PC-3 (cell line): ENCODE measurements around the gene DNAH17. TPM values are rescaled to one million over a fixed set of nuclear protein-coding genes. Genes with fewer than 3 reads are reported as not detected.

Experiments used
- ATAC-seq: fragments of 200-7000 bp; cut with Tn5 transposase; 2 replicates; pipeline ENCODE4 v1.9.1; 2020; ENCODE audit warnings: mild to moderate bottlenecking, moderate library complexity
- BruUV-seq: library from RNA; stranded (reverse); fragments of 400-500 nt; replicated peaks from 2 replicates; lab custom pipeline; 2021; lab: Mats Ljungman, UMichigan
- CTCF ChIA-PET: fragments of 300-600 bp; sonication (Branson Sonifier 250); formaldehyde crosslinking; loops from one replicate; lab custom pipeline; 2022; ENCODE audit warnings: antibody characterized with exemption; lab: Charles Lee
- POLR2A ChIA-PET: fragments of 300-600 bp; sonication (Branson Sonifier 250); formaldehyde crosslinking; loops from one replicate; lab custom pipeline; 2022; ENCODE audit warnings: antibody characterized with exemption; ENCODE audit not compliant: unreplicated experiment; lab: Charles Lee
- DNase-seq: peaks from one replicate; pipeline ENCODE4 v3.0.0-alpha.2; 2015
- H2AFZ ChIP-seq: fragments of 300-600 bp; sonication (generic); 2 replicates; pipeline ENCODE4 v1.6.0; 2016; ENCODE audit warnings: antibody characterized with exemption, low read length
- H3F3A ChIP-seq: fragments of 300-600 bp; sonication (generic); one replicate; pipeline ENCODE4 v1.6.0; 2017; ENCODE audit warnings: antibody characterized with exemption, low read length, control low read depth, mild to moderate bottlenecking; ENCODE audit not compliant: unreplicated experiment
- H3K27ac ChIP-seq: fragments of 300-600 bp; sonication (generic); 2 replicates; pipeline ENCODE4 v1.5.1; 2016; ENCODE audit warnings: mild to moderate bottlenecking, low read length
- H3K27me3 ChIP-seq: fragments of 300-600 bp; sonication (generic); 2 replicates; pipeline ENCODE4 v1.6.1; 2016; ENCODE audit warnings: low read length, mixed read lengths
- H3K36me3 ChIP-seq: fragments of 300-600 bp; sonication (generic); 2 replicates; pipeline ENCODE4 v1.6.1; 2016; ENCODE audit warnings: low read depth, mixed run types, low read length, mixed read lengths
- H3K4me1 ChIP-seq: fragments of 300-600 bp; sonication (generic); 2 replicates; pipeline ENCODE4 v1.5.1; 2016; ENCODE audit warnings: low read length; ENCODE audit not compliant: insufficient read depth
- H3K4me2 ChIP-seq: fragments of 300-600 bp; sonication (generic); 2 replicates; pipeline ENCODE4 v1.6.0; 2016; ENCODE audit warnings: low read length
- H3K4me3 ChIP-seq: fragments of 300-600 bp; sonication (generic); 2 replicates; pipeline ENCODE4 v1.5.1; 2016; ENCODE audit warnings: mild to moderate bottlenecking, low read length, mixed read lengths
- H3K79me2 ChIP-seq: fragments of 300-600 bp; sonication (generic); 2 replicates; pipeline ENCODE4 v1.6.1; 2017; ENCODE audit warnings: low read length, mixed read lengths
- H3K9ac ChIP-seq: fragments of 300-600 bp; sonication (generic); 2 replicates; pipeline ENCODE4 v1.6.0; 2016; ENCODE audit warnings: mild to moderate bottlenecking, low read length
- H3K9me2 ChIP-seq: fragments of 300-600 bp; sonication (generic); replicated peaks from 2 replicates; pipeline ENCODE4 v1.6.1; 2016; ENCODE audit warnings: mixed run types, low read length, mixed read lengths
- H3K9me3 ChIP-seq: fragments of 300-600 bp; sonication (generic); 2 replicates; pipeline ENCODE4 v1.6.1; 2016; ENCODE audit warnings: low read length, mixed read lengths
- H4K20me1 ChIP-seq: fragments of 300-600 bp; sonication (generic); 2 replicates; pipeline ENCODE4 v1.6.1; 2016; ENCODE audit warnings: low read length, mixed read lengths
- CTCF ChIP-seq: fragments of 300-600 bp; sonication (generic); conservative IDR thresholded peaks from 2 replicates; pipeline ENCODE4 v1.5.1; 2017; ENCODE audit warnings: antibody characterized with exemption, low read depth, mild to moderate bottlenecking, low read length
- EZH2 ChIP-seq: fragments of 300-600 bp; sonication (generic); IDR thresholded peaks from one replicate; pipeline ENCODE4 v1.6.1; 2017; ENCODE audit warnings: antibody characterized with exemption, mild to moderate bottlenecking, low read length; ENCODE audit not compliant: unreplicated experiment
- EZH2phosphoT487 ChIP-seq: fragments of 300-600 bp; sonication (generic); IDR thresholded peaks from 2 replicates; pipeline ENCODE4 v1.6.1; 2018; ENCODE audit warnings: mild to moderate bottlenecking, antibody characterized with exemption, low read length, borderline replicate concordance
- intact Hi-C: fragments of 100-400 bp; cut with micrococcal nuclease; formaldehyde crosslinking; loops from 2 replicates; pipeline ENCODE4 v1.9.0; 2023
- total RNA-seq: library from RNA; depleted of rRNA; stranded (reverse); fragments of >200 nt; gene quantifications from 2 replicates; pipeline ENCODE4 v1.2.3, GENCODE V29; 2014

DNAH17 gene
- total RNA-seq, 1 experiment from 2014 or later = 0.04 TPM

- BruUV-seq = no TSS peak
- H3K4me3 ChIP-seq = no peak overlapping the region
- H4K20me1 ChIP-seq = no peaks in the 10 kb centered on the region
- no peaks in the 10 kb centered on the region for H3K4me1 ChIP-seq
- H3K79me2 ChIP-seq = no peaks in the 10 kb centered on the region
- no peaks in the 10 kb centered on the region for H3F3A ChIP-seq
- ATAC-seq (no peak), DNase-seq (no peak)
- peaks cover 26% of the 10 kb centered on the region for H3K27me3 ChIP-seq
- POLR2A ChIA-PET = no interaction called here
- intact Hi-C loops = no loop called here
- no peak overlapping the region for H3K9ac ChIP-seq
- H3K9me3 ChIP-seq = no peaks in the 10 kb centered on the region
- H2AFZ ChIP-seq = no peak overlapping the region
- no peak overlapping the region for H3K27ac ChIP-seq
- no peaks in the 10 kb centered on the region for H3K9me2 ChIP-seq
- H3K4me2 ChIP-seq = no peak overlapping the region
- no peaks in the 10 kb centered on the region for H3K36me3 ChIP-seq
- CTCF ChIA-PET = no interaction called here
- TF ChIP-seq EZH2 = no peak
- TF ChIP-seq CTCF = no peak
- no peak for TF ChIP-seq EZH2phosphoT487
These were observed 33.8 kb upstream of the DNAH17 start for GRCh38 chr17:78610951-78611511.

- Histone ChIP-seq H3K79me2 (no peaks in the 10 kb centered on the region), H3K4me3 (no peak overlapping the region), H3K27ac (no peak overlapping the region), H4K20me1 (no peaks in the 10 kb centered on the region), H3K9me2 (no peaks in the 10 kb centered on the region), H3K9me3 (no peaks in the 10 kb centered on the region), H3K36me3 (no peaks in the 10 kb centered on the region), H3F3A (no peaks in the 10 kb centered on the region), H3K4me2 (no peak overlapping the region), H3K27me3 (peaks cover 26% of the 10 kb centered on the region), H3K4me1 (no peaks in the 10 kb centered on the region), H3K9ac (no peak overlapping the region), H2AFZ (no peak overlapping the region)
- CTCF ChIA-PET = no interaction called here
- no peak for DNase-seq
- intact Hi-C loops = no loop called here
- no TSS peak for BruUV-seq
- no peak for ATAC-seq
- POLR2A ChIA-PET = no interaction called here
- no peak for TF ChIP-seq CTCF
- no peak for TF ChIP-seq EZH2
- TF ChIP-seq EZH2phosphoT487 = no peak
These were observed 32.0 kb upstream of the DNAH17 start for GRCh38 chr17:78609191-78609641.

- CTCF ChIA-PET = no interaction called here
- POLR2A ChIA-PET = no interaction called here
These were observed 31.6 kb upstream of the DNAH17 start for GRCh38 chr17:78608804-78609186.

More at GRCh38 chr17:78608804-78609186, 31.6 kb upstream of the DNAH17 start:
- TF ChIP-seq EZH2phosphoT487 (no peak), CTCF (no peak), EZH2 (no peak)
- no peaks in the 10 kb centered on the region for H3K9me2 ChIP-seq
- peaks cover 26% of the 10 kb centered on the region for H3K27me3 ChIP-seq
- intact Hi-C loops = no loop called here
- no TSS peak for BruUV-seq
- H3F3A ChIP-seq = no peaks in the 10 kb centered on the region
- ATAC-seq = no peak
- no peak overlapping the region for H3K4me3 ChIP-seq
- H3K27ac ChIP-seq = no peak overlapping the region
- DNase-seq = no peak
- H3K4me1 ChIP-seq = no peaks in the 10 kb centered on the region
- H3K36me3 ChIP-seq = no peaks in the 10 kb centered on the region
- H3K9me3 ChIP-seq = no peaks in the 10 kb centered on the region
- no peaks in the 10 kb centered on the region for H3K79me2 ChIP-seq
- H3K4me2 ChIP-seq = no peak overlapping the region
- H3K9ac ChIP-seq = no peak overlapping the region
- H2AFZ ChIP-seq = no peak overlapping the region
- no peaks in the 10 kb centered on the region for H4K20me1 ChIP-seq
